GM18507 (cell line): ENCODE results near the gene SVOP.
"Not testable (repeated sequence)": the region's sequence is repeated elsewhere in the genome, so short reads cannot be mapped to it uniquely, and the experiment has no call there.

ENCODE experiments used
- DNase-seq: peaks from one replicate; pipeline ENCODE4 v3.0.0; 2011; ENCODE audit warnings: low read depth; ENCODE audit not compliant: insufficient read length; ENCODE audit errors: extremely low spot score
- FAIRE-seq: peaks from 2 replicates; lab custom pipeline; 2011; peaks lifted over from hg19 to GRCh38; lab: Jason Lieb, UNC

The SVOP gene

DNA sequence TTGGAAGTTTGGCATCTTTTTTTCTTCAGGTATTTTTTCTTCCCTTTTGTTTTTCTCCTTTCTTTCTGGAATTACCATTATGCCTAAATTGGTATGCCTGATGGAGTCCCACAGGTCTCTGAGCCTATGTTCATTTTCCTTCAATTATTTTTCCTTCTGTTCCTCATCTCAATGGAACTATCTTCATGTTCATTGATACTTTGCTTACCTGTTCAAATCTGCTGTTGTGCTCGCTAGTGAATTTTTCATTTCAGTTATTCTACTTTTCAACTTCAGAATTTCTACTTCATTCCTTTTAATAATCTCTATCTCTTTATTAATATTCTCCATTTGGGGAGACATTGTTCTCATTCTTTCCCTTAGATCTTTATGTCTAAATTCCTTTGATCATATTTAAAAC lies 16.1 kb upstream of the SVOP start:
- no peak for FAIRE-seq
- no peak for DNase-seq

DNA sequence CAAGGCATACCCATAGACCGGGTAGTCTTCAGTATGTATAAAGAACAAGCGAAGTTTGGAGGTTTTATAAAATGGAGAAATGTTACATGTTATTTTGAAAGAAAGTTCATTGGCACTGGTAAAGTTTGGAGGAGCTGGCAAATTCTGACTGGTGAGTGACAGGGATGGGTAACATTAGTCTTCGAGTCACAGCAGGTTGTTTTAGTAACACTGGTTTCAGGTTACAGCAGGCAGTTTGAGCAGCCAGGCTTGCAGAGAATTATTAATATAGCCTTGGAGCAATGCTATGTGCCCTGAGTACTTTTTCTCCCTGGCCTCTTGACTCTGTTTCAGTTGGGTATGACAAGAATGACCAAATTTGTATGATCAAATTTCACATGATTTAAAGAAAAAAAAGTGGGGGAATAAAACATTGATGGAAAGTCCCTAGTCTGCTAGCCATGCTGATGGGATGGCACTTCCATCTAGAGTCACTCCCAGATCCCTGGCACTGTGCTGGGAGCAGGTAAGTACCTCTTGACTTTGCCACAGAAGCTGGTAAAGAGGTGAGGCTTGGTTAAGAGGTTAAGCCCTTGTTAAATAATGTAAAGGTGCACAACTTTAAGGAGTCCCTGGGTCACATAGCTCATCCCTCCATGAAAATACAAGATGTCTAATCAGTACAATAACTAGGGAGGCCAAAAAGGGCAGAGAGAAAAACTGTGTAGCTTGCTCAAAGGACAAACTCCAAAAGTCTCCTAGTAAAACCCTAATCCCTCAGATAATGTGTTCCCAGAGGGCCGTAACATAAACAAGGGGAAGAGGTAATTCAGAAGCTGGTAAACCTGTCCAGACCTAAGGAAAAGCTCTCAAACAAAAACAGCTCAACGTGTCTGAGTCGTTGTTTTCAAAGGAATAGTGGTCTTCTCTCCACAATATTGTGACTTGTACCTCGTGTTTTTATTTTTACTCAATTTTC lies 12.7 kb upstream of the SVOP start:
- FAIRE-seq (no peak), DNase-seq (no peak)

DNA sequence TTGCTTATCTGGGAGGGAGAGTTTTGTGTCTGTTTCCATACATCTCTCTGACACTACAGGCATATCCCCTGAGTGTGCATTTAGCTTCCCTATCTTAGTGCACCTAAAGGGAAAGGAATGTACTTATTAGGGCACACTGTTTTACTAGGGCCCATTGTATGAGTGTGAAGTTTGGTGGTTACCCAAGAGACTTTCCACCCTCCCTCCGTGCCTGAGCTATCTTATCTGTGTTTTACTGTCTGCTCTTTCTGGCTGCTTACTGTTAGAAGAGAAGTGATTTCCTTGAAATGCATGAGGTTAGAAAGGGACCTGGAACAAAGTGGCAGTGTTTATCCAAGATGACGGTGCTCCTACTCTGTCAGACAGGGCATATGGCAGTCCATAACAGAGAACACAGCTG lies 8.5 kb upstream of the SVOP start:
- no peak for FAIRE-seq
- DNase-seq = no peak

DNA sequence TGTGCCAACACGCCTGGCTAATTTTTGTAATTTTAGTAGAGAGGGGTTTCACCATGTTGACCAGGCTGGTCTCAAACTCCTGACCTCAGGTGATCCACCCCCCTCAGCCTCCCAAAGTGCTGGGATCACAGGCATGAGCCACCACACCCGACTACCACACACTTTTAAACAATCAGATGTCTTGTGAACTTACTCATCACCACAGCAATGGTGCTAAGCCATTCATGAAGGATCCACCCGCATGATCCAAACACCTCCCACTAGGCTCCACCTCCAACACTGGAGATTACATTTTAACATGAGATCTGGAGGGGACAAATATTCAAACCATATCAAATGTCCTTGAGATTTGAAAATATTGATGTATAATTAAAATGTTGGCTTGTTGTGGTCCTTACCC lies 7.8 kb upstream of the SVOP start:
- not testable (repeated sequence) for FAIRE-seq, DNase-seq

DNA sequence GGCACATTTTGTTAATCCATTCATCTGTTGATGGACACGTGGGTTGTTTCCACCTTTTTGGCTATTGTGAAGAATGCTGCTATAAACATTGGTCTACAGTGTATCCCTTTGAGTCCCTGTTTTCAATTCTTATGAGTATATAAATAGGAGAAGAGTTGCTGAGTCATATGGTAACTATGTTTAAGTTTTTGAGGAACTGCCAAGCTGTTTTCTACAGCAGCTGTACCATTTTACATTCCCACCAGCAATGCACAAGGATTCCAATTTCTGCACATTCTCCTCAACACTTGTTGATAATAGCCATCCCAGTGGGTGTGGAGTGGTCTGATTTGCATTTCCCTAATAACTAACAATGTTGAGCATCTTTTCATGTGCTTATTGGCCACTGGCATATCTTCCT lies 6.9 kb upstream of the SVOP start:
- no peak for FAIRE-seq
- DNase-seq = no peak

GRCh38 chr12:109020146-109020795 lies 597 bp downstream of the SVOP start:
- no peak for DNase-seq
- no peak for FAIRE-seq

GRCh38 chr12:109018296-109018695 lies 2.6 kb downstream of the SVOP start:
- FAIRE-seq (no peak), DNase-seq (no peak)

DNA sequence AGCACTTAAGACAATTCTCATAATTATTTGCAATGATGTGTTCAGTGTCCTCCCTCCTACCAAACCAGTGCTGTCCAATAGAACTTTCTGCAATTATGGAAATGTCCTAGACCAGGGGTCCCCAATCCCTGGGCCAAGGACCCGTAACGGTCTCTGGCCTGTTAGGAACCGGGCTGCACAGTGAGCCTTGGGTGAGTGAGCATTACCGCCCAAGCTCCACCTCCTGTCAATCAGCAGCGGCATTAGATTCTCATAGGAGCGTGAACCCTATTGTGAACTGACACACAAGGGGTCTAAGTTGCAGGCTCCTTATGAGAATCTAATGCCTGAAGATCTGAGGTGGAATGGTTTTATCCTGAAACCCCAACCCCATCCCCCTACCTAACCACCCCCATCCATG lies 3.9 kb downstream of the SVOP start:
- no peak for DNase-seq
- FAIRE-seq = no peak

GRCh38 chr12:109016016-109016415 lies 4.9 kb downstream of the SVOP start:
- FAIRE-seq = no peak
- no peak for DNase-seq

DNA sequence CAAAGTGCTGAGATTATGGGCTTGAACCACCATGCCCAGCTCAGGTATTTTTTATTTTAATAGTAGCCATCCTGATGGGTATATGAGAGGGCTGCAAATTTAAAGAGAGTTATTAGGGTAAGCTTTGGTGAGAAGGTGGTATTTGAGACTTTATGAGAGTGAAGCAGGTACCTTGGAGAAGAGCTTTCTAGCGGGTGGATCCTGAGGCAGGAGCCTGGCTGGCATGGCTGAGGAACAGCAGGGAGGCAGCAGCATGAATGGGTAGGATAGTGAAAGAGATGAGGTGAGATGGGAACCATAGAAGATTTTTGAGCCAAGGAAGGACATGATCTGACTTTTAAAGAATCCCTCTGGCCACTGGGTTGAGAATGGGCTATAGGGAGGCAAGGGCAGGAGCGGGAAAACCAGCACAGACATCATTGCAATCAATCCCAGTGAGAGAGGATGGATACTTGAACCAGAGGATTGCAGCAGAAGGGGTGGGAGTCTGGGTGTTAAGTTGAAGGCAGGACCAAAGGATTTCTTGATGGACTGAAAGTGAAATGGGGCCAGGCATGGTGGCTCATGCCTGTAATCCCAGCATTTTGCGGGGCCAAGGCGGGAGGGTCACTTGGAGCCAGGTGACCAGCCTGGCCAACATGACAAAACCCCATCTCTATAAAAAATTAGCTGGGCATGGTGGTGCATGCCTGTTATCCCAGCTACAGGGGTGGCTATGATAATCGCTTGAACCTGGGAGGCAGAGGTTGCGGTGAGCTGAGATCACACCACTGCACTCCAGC lies 5.7 kb downstream of the SVOP start:
- no peak for FAIRE-seq
- no peak for DNase-seq

GRCh38 chr12:109010259-109010658 lies 10.6 kb downstream of the SVOP start:
- FAIRE-seq (no peak), DNase-seq (no peak)

DNA sequence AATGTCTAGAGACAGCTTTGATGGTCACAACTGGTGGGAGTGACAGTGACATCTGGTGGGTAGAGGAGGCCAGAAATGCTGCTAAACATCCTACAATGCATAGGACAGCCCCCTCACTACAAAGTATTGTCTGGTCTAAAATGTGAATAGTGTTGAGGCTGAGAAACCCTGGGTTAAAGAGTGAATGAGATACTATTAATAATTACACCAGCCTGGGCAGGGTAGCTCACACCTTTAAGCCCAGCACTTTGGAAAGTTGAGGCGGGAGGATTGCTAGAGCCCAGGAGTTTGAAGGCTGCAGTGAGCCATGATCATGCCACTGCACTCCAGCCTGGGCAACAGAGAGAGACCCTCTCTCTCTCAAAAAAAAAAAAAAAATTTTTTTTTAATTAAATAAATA lies 11.1 kb downstream of the SVOP start:
- FAIRE-seq = no peak

DNA sequence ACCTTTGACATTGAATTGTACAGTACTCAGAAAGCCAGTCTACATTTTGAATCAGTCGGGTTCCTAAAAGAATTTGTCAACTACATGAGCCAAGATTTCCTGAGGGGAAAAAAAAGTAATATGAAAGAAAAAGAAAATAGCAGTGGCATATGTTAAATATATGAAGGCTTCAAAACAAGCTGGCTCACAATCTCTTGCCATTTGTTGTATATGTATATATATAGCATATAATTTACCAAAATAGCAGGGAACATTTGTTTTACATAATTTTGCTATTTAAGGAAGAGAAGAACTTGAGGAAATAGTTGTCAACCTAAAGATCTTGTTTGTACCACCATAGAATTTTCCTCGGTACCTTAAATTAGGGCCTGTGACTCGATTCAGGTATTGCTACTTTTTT lies 16.9 kb downstream of the SVOP start:
- no peak for DNase-seq
- FAIRE-seq = no peak

More for the DNA sequence above, 11.1 kb downstream of the SVOP start:
- DNase-seq = no peak

- FAIRE-seq (no peak), DNase-seq (no peak)
Observed at GRCh38 chr12:108996320-108996719, 24.5 kb downstream of the SVOP start.

GRCh38 chr12:108995370-108995992 lies 25.4 kb downstream of the SVOP start:
- no peak for FAIRE-seq
- DNase-seq = no peak

DNA sequence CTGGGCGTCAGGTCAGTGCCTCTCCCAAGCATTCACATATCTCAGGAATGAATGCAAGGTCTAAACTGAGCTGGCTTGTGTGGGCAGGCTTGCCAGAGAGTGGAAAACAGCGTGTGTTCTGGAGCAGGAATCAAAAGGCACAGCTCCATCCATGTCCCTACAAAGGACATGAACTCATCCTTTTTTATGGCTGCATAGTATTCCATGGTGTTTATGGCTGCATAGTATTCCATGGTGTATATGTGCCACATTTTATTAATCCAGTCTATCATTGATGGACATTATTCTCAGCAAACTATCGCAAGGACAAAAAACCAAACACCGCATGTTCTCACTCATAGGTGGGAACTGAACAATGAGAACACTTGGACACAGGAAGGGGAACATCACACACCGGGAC lies 30.8 kb downstream of the SVOP start:
- not testable (repeated sequence) for FAIRE-seq, DNase-seq

- DNase-seq = no peak
- no peak for FAIRE-seq
Observed at GRCh38 chr12:108989376-108989775, 31.5 kb downstream of the SVOP start.

DNA sequence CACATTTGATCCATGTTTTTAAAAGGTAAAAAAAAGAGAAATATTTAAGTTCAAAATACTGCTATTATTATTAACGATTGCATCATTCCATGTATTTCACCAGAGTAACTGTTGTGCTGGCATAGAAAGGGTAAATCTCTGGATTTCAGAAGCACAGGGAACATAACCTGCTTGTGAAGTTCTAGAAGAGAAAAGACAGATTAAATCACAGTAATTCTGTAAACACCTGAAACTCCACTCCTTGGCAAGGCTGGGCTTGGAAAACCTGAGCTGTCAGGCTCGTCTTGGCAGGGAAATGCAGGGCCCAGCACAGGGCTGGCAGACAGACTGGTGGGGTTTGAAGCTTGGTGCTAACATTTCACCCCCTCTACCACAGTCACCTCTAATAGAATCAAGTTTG lies 35.1 kb downstream of the SVOP start:
- DNase-seq = no peak
- FAIRE-seq = no peak

DNA sequence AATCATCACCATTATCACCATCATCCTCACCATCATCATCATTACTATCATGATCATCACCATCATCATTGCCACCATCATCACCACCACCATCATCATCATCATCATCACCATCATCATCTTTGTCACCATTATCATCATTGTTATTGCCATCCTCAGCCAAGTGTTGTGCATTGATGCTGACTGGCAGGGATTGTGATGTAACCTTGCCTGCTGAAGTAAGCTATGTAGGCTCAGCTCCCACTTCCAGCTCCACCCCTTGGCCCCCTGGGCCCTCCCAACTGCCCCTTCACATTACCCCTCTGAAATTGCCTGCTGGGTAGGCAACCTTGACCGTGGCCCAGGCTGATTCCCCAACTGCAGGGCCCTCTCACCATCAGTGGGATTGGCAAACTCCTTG lies 37.6 kb downstream of the SVOP start:
- no peak for FAIRE-seq
- DNase-seq = no peak
